ENCODE measurements around the gene PBX2. TPM values are rescaled to one million over a fixed set of nuclear protein-coding genes. Genes with fewer than 3 reads are reported as not detected.
A peak's percentile ranks its signal among the peaks of the same experiment; 100 is the strongest.
"Not testable (repeated sequence)": the region's sequence is repeated elsewhere in the genome, so short reads cannot be mapped to it uniquely, and the experiment has no call there.

The PBX2 gene
- polyA plus RNA-seq, 4 donors = 17.6 to 119 (median 29.9) TPM

GRCh38 chr6:32198866-32199265, 8.9 kb upstream of the PBX2 start:
- no peak for FAIRE-seq
- WGBS, 3 donors = 82 to 85% (median 83%) methylated on average over 17 of the region's 17 CpGs
- Histone ChIP-seq H3K4me1 (ENCODE audit: control insufficient read depth in 3 of 3, insufficient read depth in 2 of 3, low read depth in 1 of 3, low read length in 2 of 3) (peaks cover 0 to 19% (median 0%) of the 10 kb centered on the region in 3 donors), H3K36me3 (ENCODE audit: control insufficient read depth in 3 of 3, insufficient read depth in 2 of 3, low read depth in 1 of 3, low read length in 3 of 3) (no peaks in the 10 kb centered on the region), H3K9me3 (ENCODE audit: control insufficient read depth in 2 of 2, insufficient read depth in 1 of 2, low read depth in 1 of 2, low read length in 1 of 2) (no peaks in the 10 kb centered on the region), H3K27me3 (ENCODE audit: control insufficient read depth in 3 of 3, insufficient read depth in 3 of 3, low read length in 3 of 3) (no peaks in the 10 kb centered on the region), H3K4me3 (ENCODE audit: low read depth in 1 of 3, low read length in 3 of 3) (no peak overlapping the region), H3K27ac (ENCODE audit: low read depth in 1 of 3, low read length in 2 of 3) (no peak overlapping the region)
- no peak for DNase-seq

- FAIRE-seq (no peak), DNase-seq (no peak)
- Histone ChIP-seq H3K36me3 (ENCODE audit: control insufficient read depth in 3 of 3, insufficient read depth in 2 of 3, low read depth in 1 of 3, low read length in 3 of 3) (no peaks in the 10 kb centered on the region), H3K27me3 (ENCODE audit: control insufficient read depth in 3 of 3, insufficient read depth in 3 of 3, low read length in 3 of 3) (no peaks in the 10 kb centered on the region), H3K4me1 (ENCODE audit: control insufficient read depth in 3 of 3, insufficient read depth in 2 of 3, low read depth in 1 of 3, low read length in 2 of 3) (peaks cover 0 to 19% (median 0%) of the 10 kb centered on the region in 3 donors), H3K9me3 (ENCODE audit: control insufficient read depth in 2 of 2, insufficient read depth in 1 of 2, low read depth in 1 of 2, low read length in 1 of 2) (no peaks in the 10 kb centered on the region), H3K4me3 (ENCODE audit: low read depth in 1 of 3, low read length in 3 of 3) (no peak overlapping the region), H3K27ac (ENCODE audit: low read depth in 1 of 3, low read length in 2 of 3) (no peak overlapping the region)
- 43 to 81% (median 52%) methylated on average over 3 of the region's 3 CpGs for WGBS, 3 donors
Measured at GRCh38 chr6:32198345-32198696, 8.3 kb upstream of the PBX2 start.

GRCh38 chr6:32196682-32197616, 6.9 kb upstream of the PBX2 start:
- Histone ChIP-seq H3K4me1 (ENCODE audit: control insufficient read depth in 3 of 3, insufficient read depth in 2 of 3, low read depth in 1 of 3, low read length in 2 of 3) (peaks cover 0 to 31% (median 2%) of the 10 kb centered on the region in 3 donors), H3K27ac (ENCODE audit: low read depth in 1 of 3, low read length in 2 of 3) (peak overlapping the region; percentile 98 to 99 (median 98)), H3K9me3 (ENCODE audit: control insufficient read depth in 2 of 2, insufficient read depth in 1 of 2, low read depth in 1 of 2, low read length in 1 of 2) (no peaks in the 10 kb centered on the region), H3K36me3 (ENCODE audit: control insufficient read depth in 3 of 3, insufficient read depth in 2 of 3, low read depth in 1 of 3, low read length in 3 of 3) (no peaks in the 10 kb centered on the region), H3K27me3 (ENCODE audit: control insufficient read depth in 3 of 3, insufficient read depth in 3 of 3, low read length in 3 of 3) (no peaks in the 10 kb centered on the region), H3K4me3 (ENCODE audit: low read depth in 1 of 3, low read length in 3 of 3) (peak overlapping the region in 2 of 3 donors; percentile 72 to 81)
- peak in 1 of 2 donors; percentile 30 for DNase-seq
- FAIRE-seq = no peak
- WGBS, 3 donors = 33 to 37% (median 34%) methylated on average over 26 to 28 of the region's 28 CpGs

- no peaks in the 10 kb centered on the region for H3K9me3 ChIP-seq (ENCODE audit: control insufficient read depth in 2 of 2, insufficient read depth in 1 of 2, low read depth in 1 of 2, low read length in 1 of 2)
- FAIRE-seq (no peak), DNase-seq (peak; percentile 73 to 94)
- H3K4me3 ChIP-seq (ENCODE audit: low read depth in 1 of 3, low read length in 3 of 3) = peak overlapping the region; percentile 61 to 81 (median 72)
- H3K4me1 ChIP-seq (ENCODE audit: control insufficient read depth in 3 of 3, insufficient read depth in 2 of 3, low read depth in 1 of 3, low read length in 2 of 3) = peaks cover 2 to 40% (median 2%) of the 10 kb centered on the region in 3 donors
- H3K36me3 ChIP-seq (ENCODE audit: control insufficient read depth in 3 of 3, insufficient read depth in 2 of 3, low read depth in 1 of 3, low read length in 3 of 3) = no peaks in the 10 kb centered on the region
- no peaks in the 10 kb centered on the region for H3K27me3 ChIP-seq (ENCODE audit: control insufficient read depth in 3 of 3, insufficient read depth in 3 of 3, low read length in 3 of 3)
- peak overlapping the region; percentile 98 to 99 (median 98) for H3K27ac ChIP-seq (ENCODE audit: low read depth in 1 of 3, low read length in 2 of 3)
- 0% methylated on average over 55 to 58 of the region's 58 CpGs for WGBS, 3 donors
Measured at GRCh38 chr6:32195902-32196681, 6.1 kb upstream of the PBX2 start.

GRCh38 chr6:32195652-32195901, 5.6 kb upstream of the PBX2 start:
- FAIRE-seq = no peak
- H3K9me3 ChIP-seq (ENCODE audit: control insufficient read depth in 2 of 2, insufficient read depth in 1 of 2, low read depth in 1 of 2, low read length in 1 of 2) = no peaks in the 10 kb centered on the region
- WGBS, 3 donors = 0 to 1% (median 1%) methylated on average over 25 of the region's 25 CpGs

GRCh38 chr6:32194825-32195651, 5.0 kb upstream of the PBX2 start:
- FAIRE-seq (no peak), DNase-seq (peak; percentile 58 to 77)
- no peaks in the 10 kb centered on the region for H3K36me3 ChIP-seq (ENCODE audit: control insufficient read depth in 3 of 3, insufficient read depth in 2 of 3, low read depth in 1 of 3, low read length in 3 of 3)
- H3K27me3 ChIP-seq (ENCODE audit: control insufficient read depth in 3 of 3, insufficient read depth in 3 of 3, low read length in 3 of 3) = no peaks in the 10 kb centered on the region
- no peaks in the 10 kb centered on the region for H3K9me3 ChIP-seq (ENCODE audit: control insufficient read depth in 2 of 2, insufficient read depth in 1 of 2, low read depth in 1 of 2, low read length in 1 of 2)
- 16 to 18% (median 17%) methylated on average over 15 of the region's 15 CpGs for WGBS, 3 donors
- H3K27ac ChIP-seq (ENCODE audit: low read depth in 1 of 3, low read length in 2 of 3) = peak overlapping the region; percentile 56 to 93 (median 91)
- peaks cover 6 to 44% (median 7%) of the 10 kb centered on the region in 3 donors for H3K4me1 ChIP-seq (ENCODE audit: control insufficient read depth in 3 of 3, insufficient read depth in 2 of 3, low read depth in 1 of 3, low read length in 2 of 3)
- peak overlapping the region; percentile 0 to 40 (median 5) for H3K4me3 ChIP-seq (ENCODE audit: low read depth in 1 of 3, low read length in 3 of 3)

More at GRCh38 chr6:32195652-32195901, 5.6 kb upstream of the PBX2 start:
- no peaks in the 10 kb centered on the region for H3K36me3 ChIP-seq (ENCODE audit: control insufficient read depth in 3 of 3, insufficient read depth in 2 of 3, low read depth in 1 of 3, low read length in 3 of 3)
- peak overlapping the region in 2 of 3 donors; percentile 98 for H3K27ac ChIP-seq (ENCODE audit: low read depth in 1 of 3, low read length in 2 of 3)
- H3K4me1 ChIP-seq (ENCODE audit: control insufficient read depth in 3 of 3, insufficient read depth in 2 of 3, low read depth in 1 of 3, low read length in 2 of 3) = peaks cover 6 to 44% (median 6%) of the 10 kb centered on the region in 3 donors
- H3K27me3 ChIP-seq (ENCODE audit: control insufficient read depth in 3 of 3, insufficient read depth in 3 of 3, low read length in 3 of 3) = no peaks in the 10 kb centered on the region
- peak; percentile 100 for DNase-seq
- peak overlapping the region in 1 of 3 donors; percentile 72 for H3K4me3 ChIP-seq (ENCODE audit: low read depth in 1 of 3, low read length in 3 of 3)

GRCh38 chr6:32194388-32194787, 4.4 kb upstream of the PBX2 start:
- H3K4me1 ChIP-seq (ENCODE audit: control insufficient read depth in 3 of 3, insufficient read depth in 2 of 3, low read depth in 1 of 3, low read length in 2 of 3) = peaks cover 6 to 44% (median 7%) of the 10 kb centered on the region in 3 donors
- WGBS, 3 donors = 94% methylated on average over 4 of the region's 4 CpGs
- peak overlapping the region in 1 of 3 donors; percentile 91 for H3K27ac ChIP-seq (ENCODE audit: low read depth in 1 of 3, low read length in 2 of 3)

GRCh38 chr6:32193096-32193495, 3.1 kb upstream of the PBX2 start:
- Histone ChIP-seq H3K27ac (ENCODE audit: low read depth in 1 of 3, low read length in 2 of 3) (peak overlapping the region in 2 of 3 donors; percentile 94 to 99), H3K4me1 (ENCODE audit: control insufficient read depth in 3 of 3, insufficient read depth in 2 of 3, low read depth in 1 of 3, low read length in 2 of 3) (peaks cover 10 to 51% (median 12%) of the 10 kb centered on the region in 3 donors), H3K36me3 (ENCODE audit: control insufficient read depth in 3 of 3, insufficient read depth in 2 of 3, low read depth in 1 of 3, low read length in 3 of 3) (peaks cover 0 to 12% (median 0%) of the 10 kb centered on the region in 3 donors)
- FAIRE-seq; DNase-seq; H3K4me3 ChIP-seq (ENCODE audit: low read depth in 1 of 3, low read length in 3 of 3); H3K27me3 ChIP-seq (ENCODE audit: control insufficient read depth in 3 of 3, insufficient read depth in 3 of 3, low read length in 3 of 3); H3K9me3 ChIP-seq (ENCODE audit: control insufficient read depth in 2 of 2, insufficient read depth in 1 of 2, low read depth in 1 of 2, low read length in 1 of 2): not testable (repeated sequence)
- 71 to 85% (median 83%) methylated on average over 13 of the region's 13 CpGs for WGBS, 3 donors

More at GRCh38 chr6:32194388-32194787, 4.4 kb upstream of the PBX2 start:
- DNase-seq = no peak
- H3K27me3 ChIP-seq (ENCODE audit: control insufficient read depth in 3 of 3, insufficient read depth in 3 of 3, low read length in 3 of 3) = no peaks in the 10 kb centered on the region
- H3K4me3 ChIP-seq (ENCODE audit: low read depth in 1 of 3, low read length in 3 of 3) = no peak overlapping the region
- H3K9me3 ChIP-seq (ENCODE audit: control insufficient read depth in 2 of 2, insufficient read depth in 1 of 2, low read depth in 1 of 2, low read length in 1 of 2) = no peaks in the 10 kb centered on the region
- FAIRE-seq = no peak
- H3K36me3 ChIP-seq (ENCODE audit: control insufficient read depth in 3 of 3, insufficient read depth in 2 of 3, low read depth in 1 of 3, low read length in 3 of 3) = peaks cover 0 to under 1% (median 0%) of the 10 kb centered on the region in 3 donors

All from small intestine (tissue), 7 donors.